HL-60 (cell line): ENCODE measurements around the gene CD8B2.
"Not testable (repeated sequence)": the region's sequence is repeated elsewhere in the genome, so short reads cannot be mapped to it uniquely, and the experiment has no call there.

Experiments
- DNase-seq, 2 experiments: peaks; one replicate each; pipeline ENCODE4 v3.0.0-alpha.2; 2010 to 2020; ENCODE audit warnings: low read depth in 1 of 2, low spot score in 1 of 2
- H3K27ac ChIP-seq: fragments of 250-450 bp; sonication (Bioruptor Pico); replicated peaks from 2 replicates; pipeline ENCODE4 v1.5.1; 2020; ENCODE audit warnings: mild to moderate bottlenecking, moderate library complexity
- H3K27me3 ChIP-seq: fragments of 250-450 bp; sonication (Bioruptor Pico); 2 replicates; pipeline ENCODE4 v1.5.1; 2021; ENCODE audit warnings: mild to moderate bottlenecking, moderate library complexity; ENCODE audit not compliant: insufficient read depth, poor library complexity, severe bottlenecking
- H3K4me3 ChIP-seq: replicated peaks from 2 replicates; pipeline ENCODE4 v1.5.1; 2011; ENCODE audit warnings: mild to moderate bottlenecking, control low read depth, low read length; ENCODE audit not compliant: insufficient read depth
- SPI1 ChIP-seq: IDR thresholded peaks from 2 replicates; pipeline ENCODE4 v1.6.1; 2012; ENCODE audit warnings: low read depth, mild to moderate bottlenecking, borderline replicate concordance
- long read RNA-seq: library from polyadenylated mRNA; unstranded; transcript quantifications from one replicate; pipeline ENCODE4 v2.0.0, GENCODE V29; 2020

CD8B2 gene
- long read RNA-seq = 0 reads

- not testable (repeated sequence) for H3K4me3 ChIP-seq, DNase-seq, H3K27me3 ChIP-seq, H3K27ac ChIP-seq
Measured at GRCh38 chr2:106486551-106487385, at the start of gene CD8B2. Gene CD8B2, plus strand, starts transcription at chr2:106487364. Its CDS starts 63 bp downstream, at chr2:106487427.

DNA sequence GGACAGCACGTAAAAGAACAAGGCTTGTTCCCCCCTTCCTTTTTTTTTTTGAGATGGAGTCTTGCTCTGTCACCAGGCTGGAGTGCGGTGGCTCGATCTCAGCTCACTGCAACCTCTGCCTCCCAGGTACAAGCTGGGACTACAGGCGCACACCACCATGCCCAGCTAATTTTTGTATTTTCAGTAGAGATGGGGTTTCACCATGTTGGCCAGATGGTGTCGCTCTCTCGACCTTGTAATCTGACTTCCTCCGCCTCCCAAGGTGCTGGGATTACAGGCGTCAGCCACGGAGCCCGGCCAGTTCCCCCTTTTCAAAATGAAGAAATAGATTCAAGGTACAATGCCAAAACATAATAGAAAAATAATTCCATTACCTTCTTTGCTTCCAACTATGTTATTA, 25.3 kb upstream of the CD8B2 start:
- peak; percentile 36; the same call in 1 of the 2 replicates for TF ChIP-seq SPI1
- H3K27ac ChIP-seq, H3K4me3 ChIP-seq, H3K27me3 ChIP-seq: not testable (repeated sequence)
- DNase-seq = peak in 1 of 2 experiments; percentile 49

GRCh38 chr2:106467516-106467915, 19.6 kb upstream of the CD8B2 start:
- not testable (repeated sequence) for H3K4me3 ChIP-seq, DNase-seq, H3K27me3 ChIP-seq, H3K27ac ChIP-seq

DNA sequence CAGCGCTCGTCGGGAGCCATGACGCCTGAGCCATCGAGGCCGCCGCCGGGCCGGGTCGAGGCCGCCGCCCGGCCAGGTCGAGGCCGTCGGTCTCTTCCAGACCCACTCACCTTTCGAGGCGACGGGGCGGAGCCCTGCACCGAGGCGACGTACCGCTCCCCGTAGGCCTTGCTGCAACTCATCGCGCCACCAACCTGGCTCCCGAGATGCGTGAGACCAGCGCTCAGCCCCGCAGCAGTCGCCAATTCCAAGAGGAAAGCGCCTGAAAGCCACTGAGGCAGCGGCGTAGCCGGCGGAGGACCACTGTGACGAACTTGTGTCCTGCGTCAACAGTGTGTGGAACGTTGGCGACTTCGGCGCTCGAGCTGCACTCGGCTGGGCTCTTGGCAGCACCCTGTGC, 19.1 kb upstream of the CD8B2 start, which contains the start of gene RGPD3:
RGPD3 (minus strand) TSS at position 307 of the 400 bp plus-strand sequence; CDS start at position 182, 125 bp downstream.
- not testable (repeated sequence) for H3K27ac ChIP-seq, H3K27me3 ChIP-seq, DNase-seq, H3K4me3 ChIP-seq

GRCh38 chr2:106470658-106471057, 16.5 kb upstream of the CD8B2 start:
- not testable (repeated sequence) for H3K27me3 ChIP-seq, H3K4me3 ChIP-seq, H3K27ac ChIP-seq
- DNase-seq = peak in 1 of 2 experiments; percentile 13

- not testable (repeated sequence) for H3K27me3 ChIP-seq, H3K27ac ChIP-seq, H3K4me3 ChIP-seq, DNase-seq
Measured at GRCh38 chr2:106477647-106478046, 9.5 kb upstream of the CD8B2 start.

DNA sequence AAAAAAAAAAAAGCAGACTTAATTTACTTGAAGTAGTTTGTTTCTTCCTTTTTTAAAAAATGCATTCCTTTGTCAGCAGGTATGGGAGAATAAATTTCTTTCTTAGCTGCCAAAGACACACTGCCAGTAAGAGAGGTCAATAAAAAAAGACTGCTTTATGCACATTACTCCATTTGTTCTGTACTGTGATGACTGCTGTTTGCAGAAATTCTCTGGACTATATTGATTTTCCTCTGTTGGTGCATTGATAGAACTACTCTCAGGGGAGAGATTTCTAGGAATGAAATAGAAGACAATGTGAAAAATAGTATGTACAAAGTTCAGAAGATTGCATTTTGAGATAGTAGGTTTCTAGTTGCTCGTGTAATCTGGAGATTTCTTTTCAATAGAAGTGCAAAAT, 7.6 kb upstream of the CD8B2 start:
- DNase-seq, H3K27ac ChIP-seq, H3K27me3 ChIP-seq, H3K4me3 ChIP-seq: not testable (repeated sequence)

- H3K27ac ChIP-seq, H3K27me3 ChIP-seq, H3K4me3 ChIP-seq, DNase-seq: not testable (repeated sequence)
Measured at GRCh38 chr2:106487386-106488191, 425 bp downstream of the CD8B2 start.

- DNase-seq, H3K4me3 ChIP-seq, H3K27ac ChIP-seq, H3K27me3 ChIP-seq: not testable (repeated sequence)
Measured at GRCh38 chr2:106489701-106490100, 2.5 kb downstream of the CD8B2 start.

DNA sequence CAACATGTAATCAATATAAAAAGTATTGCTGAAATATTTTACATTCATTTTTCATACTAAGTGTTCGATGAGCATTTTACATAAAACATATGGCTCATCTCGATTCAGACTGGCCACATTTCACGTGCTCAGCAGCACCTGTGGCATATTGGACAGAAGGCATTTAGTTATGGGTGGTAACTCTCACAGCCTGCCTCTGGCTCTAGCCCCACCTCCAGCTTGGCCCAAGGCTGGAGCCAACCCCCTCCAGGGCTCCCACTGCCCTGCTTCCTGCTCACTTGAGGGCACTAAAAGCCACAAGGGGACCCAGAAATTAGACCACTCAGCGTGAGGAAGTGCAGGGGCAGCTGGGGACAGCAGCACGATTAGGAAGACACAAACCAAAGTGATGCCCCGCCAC, 5.2 kb downstream of the CD8B2 start:
- H3K27ac ChIP-seq, H3K27me3 ChIP-seq, DNase-seq, H3K4me3 ChIP-seq: not testable (repeated sequence)

DNA sequence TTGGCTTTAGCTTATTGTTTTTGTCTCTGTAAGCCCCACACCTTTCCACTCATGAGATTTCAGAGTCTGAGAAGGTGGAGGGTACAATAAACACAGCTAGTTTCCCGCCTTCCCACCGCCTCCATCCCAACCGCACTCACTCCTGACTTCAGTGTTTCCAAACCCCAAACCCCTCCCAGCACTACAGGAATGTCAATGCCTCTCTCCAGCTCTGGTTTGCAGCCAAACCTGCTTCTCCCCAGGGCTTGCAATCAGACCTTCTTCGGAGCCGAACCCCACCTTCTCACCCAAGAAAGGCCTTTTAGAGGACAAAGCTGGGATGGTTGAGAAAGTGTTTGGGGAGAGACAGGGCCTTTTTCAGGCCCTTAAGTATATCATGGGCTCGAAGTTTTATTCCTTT, 5.7 kb downstream of the CD8B2 start:
- H3K4me3 ChIP-seq, H3K27me3 ChIP-seq, H3K27ac ChIP-seq, DNase-seq: not testable (repeated sequence)

DNA sequence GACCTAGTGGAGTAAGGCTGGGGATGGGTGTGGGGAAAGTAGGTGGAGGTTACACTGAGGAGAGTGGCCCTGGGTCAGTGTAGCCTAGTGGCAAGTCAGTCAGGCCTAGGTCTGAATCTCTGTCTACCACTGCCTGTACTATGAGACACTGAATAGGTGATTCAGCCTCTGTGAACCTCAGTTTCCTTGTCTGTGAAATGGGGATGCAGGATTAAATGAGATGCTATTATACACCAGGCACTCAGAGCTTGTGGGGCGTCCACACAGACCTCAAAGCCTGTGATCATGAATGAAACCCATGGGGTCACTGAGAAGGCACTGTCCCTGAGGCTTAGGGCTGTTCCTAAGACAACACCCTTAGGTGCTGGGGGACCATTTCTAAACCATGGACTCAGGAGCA, 11.4 kb downstream of the CD8B2 start:
- H3K27me3 ChIP-seq, H3K4me3 ChIP-seq, DNase-seq, H3K27ac ChIP-seq: not testable (repeated sequence)

DNA sequence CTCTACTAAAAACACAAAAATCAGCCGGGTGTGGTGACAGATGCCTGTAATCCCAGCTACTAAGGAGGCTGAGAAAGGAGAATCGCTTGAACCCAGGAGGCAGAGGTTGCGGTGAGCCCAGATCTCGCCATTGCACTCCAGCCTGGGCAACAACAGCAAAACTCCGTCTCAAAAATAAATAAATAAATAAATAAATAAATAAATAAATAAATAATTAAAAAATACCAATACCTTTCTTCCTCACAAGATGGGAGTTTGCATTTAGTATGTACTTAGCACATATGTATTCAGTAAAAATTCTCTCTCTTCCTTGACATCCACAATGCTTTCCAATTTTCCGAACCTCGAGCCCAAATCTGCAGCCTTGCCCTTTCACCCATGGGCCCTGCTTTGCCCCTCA, 13.2 kb downstream of the CD8B2 start:
- H3K27ac ChIP-seq, H3K27me3 ChIP-seq, H3K4me3 ChIP-seq, DNase-seq: not testable (repeated sequence)

- H3K4me3 ChIP-seq, H3K27me3 ChIP-seq, H3K27ac ChIP-seq, DNase-seq: not testable (repeated sequence)
Measured at GRCh38 chr2:106502351-106502750, 15.2 kb downstream of the CD8B2 start.

DNA sequence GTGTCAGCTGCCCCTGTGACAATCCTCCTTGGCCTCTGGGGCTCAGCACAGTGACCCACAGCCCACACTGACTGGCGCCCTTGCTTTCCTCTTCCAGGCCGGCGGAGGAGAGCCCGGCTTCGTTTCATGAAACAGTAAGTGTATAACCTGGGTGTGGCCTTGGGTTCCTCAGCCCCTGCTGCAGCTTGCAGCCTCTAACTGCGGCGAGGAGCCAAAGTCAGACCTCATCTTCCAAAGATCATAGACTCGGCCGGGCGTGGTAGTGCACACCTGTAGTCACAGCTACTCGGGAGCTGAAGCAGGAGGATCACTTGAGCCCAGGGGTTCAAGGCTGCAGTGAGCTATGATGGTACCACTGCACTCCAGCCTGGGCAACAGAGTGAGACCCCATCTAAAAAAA, 17.0 kb downstream of the CD8B2 start:
- not testable (repeated sequence) for H3K4me3 ChIP-seq, H3K27ac ChIP-seq, H3K27me3 ChIP-seq, DNase-seq
